ENCODE results near the gene PAQR3.

DNA sequence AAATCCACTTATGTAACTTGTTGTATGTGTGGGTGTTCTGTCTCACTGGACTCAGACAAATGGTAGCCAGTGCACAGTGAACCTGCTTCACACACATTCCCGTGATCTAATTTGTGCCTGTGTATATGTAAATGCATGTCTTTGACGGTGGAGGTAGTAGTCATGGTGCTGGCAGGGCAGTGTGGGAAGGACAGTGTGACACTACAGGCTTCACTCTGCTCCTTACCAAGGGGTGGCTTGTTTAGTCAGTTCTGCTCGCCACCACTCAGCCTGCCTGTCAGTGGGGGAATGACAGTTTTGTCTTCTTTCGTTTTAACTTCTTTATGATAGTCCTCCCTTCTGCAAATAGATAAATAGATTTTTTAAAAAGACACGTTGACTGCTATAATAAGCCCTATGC lies 17.7 kb upstream of the PAQR3 start:
- TF ChIP-seq, protein P1, sequence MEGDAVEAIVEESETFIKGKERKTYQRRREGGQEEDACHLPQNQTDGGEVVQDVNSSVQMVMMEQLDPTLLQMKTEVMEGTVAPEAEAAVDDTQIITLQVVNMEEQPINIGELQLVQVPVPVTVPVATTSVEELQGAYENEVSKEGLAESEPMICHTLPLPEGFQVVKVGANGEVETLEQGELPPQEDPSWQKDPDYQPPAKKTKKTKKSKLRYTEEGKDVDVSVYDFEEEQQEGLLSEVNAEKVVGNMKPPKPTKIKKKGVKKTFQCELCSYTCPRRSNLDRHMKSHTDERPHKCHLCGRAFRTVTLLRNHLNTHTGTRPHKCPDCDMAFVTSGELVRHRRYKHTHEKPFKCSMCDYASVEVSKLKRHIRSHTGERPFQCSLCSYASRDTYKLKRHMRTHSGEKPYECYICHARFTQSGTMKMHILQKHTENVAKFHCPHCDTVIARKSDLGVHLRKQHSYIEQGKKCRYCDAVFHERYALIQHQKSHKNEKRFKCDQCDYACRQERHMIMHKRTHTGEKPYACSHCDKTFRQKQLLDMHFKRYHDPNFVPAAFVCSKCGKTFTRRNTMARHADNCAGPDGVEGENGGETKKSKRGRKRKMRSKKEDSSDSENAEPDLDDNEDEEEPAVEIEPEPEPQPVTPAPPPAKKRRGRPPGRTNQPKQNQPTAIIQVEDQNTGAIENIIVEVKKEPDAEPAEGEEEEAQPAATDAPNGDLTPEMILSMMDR (IDR thresholded peaks at IDR 0.05 in 2 of 3, conservative IDR thresholded peaks at IDR 0.05 in 1 of 3; ENCODE audit: control insufficient read depth in 2 of 3, extremely low read depth in 1 of 3, insufficient read depth in 1 of 3, low read depth in 3 of 3, low read length in 3 of 3): no peak
- no peak for TF ChIP-seq POLR2A (IDR thresholded peaks at IDR 0.05; ENCODE audit: low read depth, low read length)
- TF ChIP-seq, protein P2, sequence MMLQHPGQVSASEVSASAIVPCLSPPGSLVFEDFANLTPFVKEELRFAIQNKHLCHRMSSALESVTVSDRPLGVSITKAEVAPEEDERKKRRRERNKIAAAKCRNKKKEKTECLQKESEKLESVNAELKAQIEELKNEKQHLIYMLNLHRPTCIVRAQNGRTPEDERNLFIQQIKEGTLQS (IDR thresholded peaks at IDR 0.05; ENCODE audit: borderline replicate concordance, extremely low read depth, low read depth, low read length): no peak

Measured in GM12878 (cell line).